ENCODE results near the gene EDC4. TPM values are rescaled to one million over a fixed set of nuclear protein-coding genes. Genes with fewer than 3 reads are reported as not detected.
A peak's percentile ranks its signal among the peaks of the same experiment; 100 is the strongest.

EDC4 gene
- total RNA-seq, 1 donor = 85.1 TPM

- H3K4me3 ChIP-seq (ENCODE audit: low read depth, low read length) = peak overlapping the region; percentile 29
- peak; percentile 29 for TF ChIP-seq CTCF (IDR thresholded peaks at IDR 0.05; ENCODE audit: insufficient read depth, low read depth, low read length)
- DNase-seq (ENCODE audit: low read depth) = peak; percentile 30
Measured at GRCh38 chr16:67844497-67844896, 28.4 kb upstream of the EDC4 start.

- TF ChIP-seq CTCF (IDR thresholded peaks at IDR 0.05; ENCODE audit: insufficient read depth, low read depth, low read length) = no peak
- no peak for DNase-seq (ENCODE audit: low read depth)
- peak overlapping the region; percentile 91 for H3K4me3 ChIP-seq (ENCODE audit: low read depth, low read length)
Measured at GRCh38 chr16:67845291-67846062, 27.4 kb upstream of the EDC4 start.

- H3K4me3 ChIP-seq (ENCODE audit: low read depth, low read length) = peak overlapping the region; percentile 91
- TF ChIP-seq CTCF (IDR thresholded peaks at IDR 0.05; ENCODE audit: insufficient read depth, low read depth, low read length) = no peak
- DNase-seq (ENCODE audit: low read depth) = no peak
Measured at GRCh38 chr16:67846063-67846319, 26.9 kb upstream of the EDC4 start.

GRCh38 chr16:67846320-67847063, 26.4 kb upstream of the EDC4 start, which contains the start of gene NUTF2:
Gene NUTF2, plus strand, starts transcription at chr16:67846933. Its CDS starts 18,198 bp downstream, at chr16:67865131.
- no peak for TF ChIP-seq CTCF (IDR thresholded peaks at IDR 0.05; ENCODE audit: insufficient read depth, low read depth, low read length)
- peak within 1 kb of the TSS; percentile 91 for H3K4me3 ChIP-seq (ENCODE audit: low read depth, low read length)
- peak; percentile 95 for DNase-seq (ENCODE audit: low read depth)

- TF ChIP-seq CTCF (IDR thresholded peaks at IDR 0.05; ENCODE audit: insufficient read depth, low read depth, low read length) = no peak
- H3K4me3 ChIP-seq (ENCODE audit: low read depth, low read length) = peak within 1 kb of the TSS; percentile 91
- DNase-seq (ENCODE audit: low read depth) = peak; percentile 63
Measured at GRCh38 chr16:67847064-67847861, 25.6 kb upstream of the EDC4 start, which contains the start of gene CENPT. Gene CENPT, minus strand, starts transcription at chr16:67847693. Its CDS starts 13,834 bp downstream, at chr16:67833859.

GRCh38 chr16:67848118-67848517, 24.7 kb upstream of the EDC4 start:
- no peak for DNase-seq (ENCODE audit: low read depth)
- TF ChIP-seq CTCF (IDR thresholded peaks at IDR 0.05; ENCODE audit: insufficient read depth, low read depth, low read length) = no peak

More at GRCh38 chr16:67848118-67848517, 24.7 kb upstream of the EDC4 start:
- H3K4me3 ChIP-seq (ENCODE audit: low read depth, low read length) = peak overlapping the region; percentile 91
